HCT116 (cell line): ENCODE measurements around the gene PWWP2B. TPM values are rescaled to one million over a fixed set of nuclear protein-coding genes. Genes with fewer than 3 reads are reported as not detected.

Experiments
- ATAC-seq: fragments of 200-7000 bp; cut with Tn5 transposase; 2 replicates; pipeline ENCODE4 v1.9.1; 2020; ENCODE audit warnings: mild to moderate bottlenecking, moderate library complexity
- BruUV-seq: library from RNA; stranded (reverse); fragments of 400-500 nt; replicated peaks from 2 replicates; lab custom pipeline; 2021; lab: Mats Ljungman, UMichigan
- CTCF ChIA-PET: fragments of 300-600 bp; sonication (Branson Sonifier 250); formaldehyde crosslinking; loops from one replicate; lab custom pipeline; 2021; ENCODE audit warnings: antibody characterized with exemption; lab: Charles Lee
- POLR2A ChIA-PET: fragments of 300-600, 350-600 bp; sonication (Branson Sonifier 250); formaldehyde crosslinking; loops from one replicate; lab custom pipeline; 2021; ENCODE audit warnings: antibody characterized with exemption; lab: Charles Lee
- RAD21 ChIA-PET, 2 experiments: fragments of 300-600 bp; sonication (Branson Sonifier 250); formaldehyde crosslinking; loops; one replicate each; lab custom pipeline; 2023; ENCODE audit warnings: low total read pairs in 2 of 2; ENCODE audit not compliant: uncharacterized antibody in 2 of 2, unreplicated experiment in 2 of 2, low non-redundant PET in 1 of 2; lab: Charles Lee
- DNase-seq: peaks from one replicate; pipeline ENCODE4 v3.0.0-alpha.2; 2010; ENCODE audit warnings: low read depth, low spot score
- H2AFZ ChIP-seq: fragments of 200-600 bp; shearing (Covaris generic), sonication (generic); 2 replicates; pipeline ENCODE4 v1.6.1; 2017; ENCODE audit warnings: low read depth, mixed run types, mixed read lengths, antibody characterized with exemption, low read length; ENCODE audit not compliant: poor library complexity, severe bottlenecking
- H3K27ac ChIP-seq: 2 replicates; pipeline ENCODE4 v1.5.1; 2012; ENCODE audit warnings: low read depth, low read length
- H3K27me3 ChIP-seq: fragments of 200-600 bp; sonication (generic); 2 replicates; pipeline ENCODE4 v1.6.1; 2016; ENCODE audit warnings: mixed run types, low read length, mixed read lengths; ENCODE audit not compliant: insufficient read depth
- H3K36me3 ChIP-seq, 2 experiments: fragments of 200-500 bp in 1 of 2; fragments of 200-600 bp in 1 of 2; sonication (Bioruptor generic) in 1 of 2; sonication (generic) in 1 of 2; 2 replicates each; pipeline versions ENCODE4 v1.5.1 to v1.6.1; 2014 to 2016; ENCODE audit warnings: low read length in 2 of 2, inconsistent platforms in 1 of 2, mixed read lengths in 1 of 2, mixed run types in 1 of 2; ENCODE audit not compliant: insufficient read depth in 2 of 2, control insufficient read depth in 1 of 2
- H3K4me1 ChIP-seq, 2 experiments: fragments of 200-600 bp in 1 of 2; sonication (generic) in 1 of 2; 2 replicates each; pipeline versions ENCODE4 v1.5.1 to v1.6.1; 2012 to 2017; ENCODE audit warnings: low read length in 2 of 2, inconsistent platforms in 1 of 2, mild to moderate bottlenecking in 1 of 2, mixed read lengths in 1 of 2, mixed run types in 1 of 2, moderate library complexity in 1 of 2; ENCODE audit not compliant: insufficient read depth in 2 of 2, control insufficient read depth in 1 of 2
- H3K4me2 ChIP-seq: fragments of 200-600 bp; sonication (generic); 2 replicates; pipeline ENCODE4 v1.6.1; 2017; ENCODE audit warnings: mixed run types, low read length, mixed read lengths
- H3K4me3 ChIP-seq, 2 experiments: fragments of 200-600 bp in 1 of 2; sonication (generic) in 1 of 2; replicated peaks in 1 of 2; 2 replicates each; pipeline ENCODE4 v1.5.1; 2011 to 2016; ENCODE audit warnings: low read length in 2 of 2, control low read depth in 1 of 2, low read depth in 1 of 2, mild to moderate bottlenecking in 1 of 2, mixed read lengths in 1 of 2, mixed run types in 1 of 2
- H3K79me2 ChIP-seq: fragments of 200-600 bp; sonication (generic); 2 replicates; pipeline ENCODE4 v1.6.1; 2017; ENCODE audit warnings: mild to moderate bottlenecking, mixed run types, low read length, moderate library complexity, mixed read lengths; ENCODE audit not compliant: insufficient read depth
- H3K9ac ChIP-seq: fragments of 200-600 bp; sonication (generic); 2 replicates; pipeline ENCODE4 v1.6.1; 2016; ENCODE audit warnings: low read length, mixed read lengths
- H3K9me2 ChIP-seq: fragments of 200-600 bp; sonication (generic), shearing (Covaris generic); 2 replicates; pipeline ENCODE4 v1.6.1; 2017; ENCODE audit warnings: mixed run types, mild to moderate bottlenecking, moderate library complexity; ENCODE audit not compliant: insufficient read depth
- H3K9me3 ChIP-seq, 2 experiments: fragments of 200-500 bp in 1 of 2; fragments of 200-600 bp in 1 of 2; sonication (Bioruptor generic) in 1 of 2; sonication (generic) in 1 of 2; 2 replicates each; pipeline ENCODE4 v1.6.1; 2014 to 2017; ENCODE audit warnings: low read length in 2 of 2, mixed read lengths in 2 of 2, inconsistent platforms in 1 of 2, low read depth in 1 of 2, mild to moderate bottlenecking in 1 of 2, mixed run types in 1 of 2, moderate library complexity in 1 of 2; ENCODE audit not compliant: control insufficient read depth in 1 of 2, insufficient read depth in 1 of 2
- H4K20me1 ChIP-seq: fragments of 200-600 bp; sonication (generic), shearing (Covaris generic); 2 replicates; pipeline ENCODE4 v1.6.1; 2017; ENCODE audit warnings: mixed run types, mild to moderate bottlenecking, moderate library complexity; ENCODE audit not compliant: insufficient read depth
- CBX3 ChIP-seq: IDR thresholded peaks from 2 replicates; pipeline ENCODE4 v1.6.1; 2012; ENCODE audit warnings: low read depth
- CEBPB ChIP-seq: IDR thresholded peaks from 2 replicates; pipeline ENCODE4 v1.6.1; 2012; ENCODE audit warnings: low read depth
- EGR1 ChIP-seq: IDR thresholded peaks from 2 replicates; pipeline ENCODE4 v1.6.1; 2012; ENCODE audit warnings: low read depth
- ELF1 ChIP-seq: IDR thresholded peaks from 2 replicates; pipeline ENCODE4 v1.6.1; 2012; ENCODE audit warnings: low read depth, borderline replicate concordance
- EZH2phosphoT487 ChIP-seq: fragments of 200-600 bp; IDR thresholded peaks from 2 replicates; pipeline ENCODE4 v1.6.1; 2018; ENCODE audit warnings: antibody characterized with exemption, borderline replicate concordance
- FOSL1 ChIP-seq: IDR thresholded peaks from 2 replicates; pipeline ENCODE4 v1.6.1; 2012; ENCODE audit warnings: low read depth
- MAX ChIP-seq: IDR thresholded peaks from 2 replicates; pipeline ENCODE4 v1.6.1; 2012
- POLR2A ChIP-seq: IDR thresholded peaks from 2 replicates; pipeline ENCODE4 v1.7.0; 2011; ENCODE audit warnings: borderline replicate concordance; ENCODE audit not compliant: insufficient read depth, insufficient read length; ENCODE audit errors: extremely low read depth
- SRF ChIP-seq: IDR thresholded peaks from 2 replicates; pipeline ENCODE4 v1.6.1; 2012; ENCODE audit warnings: low read depth
- TCF7L2 ChIP-seq: IDR thresholded peaks from 2 replicates; pipeline ENCODE4 v1.7.0; 2011; ENCODE audit warnings: borderline replicate concordance, inconsistent platforms; ENCODE audit not compliant: insufficient read depth, insufficient read length; ENCODE audit errors: extremely low read depth
- ZFX ChIP-seq: fragments of 450-650 bp; IDR thresholded peaks from 2 replicates; pipeline ENCODE4 v1.6.1; 2017
- intact Hi-C: fragments of 100-400 bp; cut with micrococcal nuclease; formaldehyde crosslinking; loops from 2 replicates; pipeline ENCODE4 v1.10.0; 2022
- total RNA-seq: library from RNA; stranded (reverse); gene quantifications from one replicate; pipeline ENCODE4 v1.2.1, GENCODE V29; 2021; ENCODE audit not compliant: unreplicated experiment
- TF ChIP-seq, protein P1 (sequence below): IDR thresholded peaks from 2 replicates; pipeline ENCODE4 v1.6.1; 2012
- TF ChIP-seq, protein P2 (sequence below): IDR thresholded peaks from 2 replicates; pipeline ENCODE4 v1.6.1; 2012; ENCODE audit warnings: low read depth

The PWWP2B gene
- total RNA-seq, 1 experiment from 2014 or later: 13.9 TPM

- no peak overlapping the region for H3K27ac ChIP-seq
- no peak overlapping the region for H3K9ac ChIP-seq
- no peak overlapping the region for H3K4me3 ChIP-seq
- no peaks in the 10 kb centered on the region for H3K36me3 ChIP-seq
- no peaks in the 10 kb centered on the region for H4K20me1 ChIP-seq
- H3K27me3 ChIP-seq: no peaks in the 10 kb centered on the region
- ChIA-PET POLR2A (no interaction called here), CTCF (no interaction called here), RAD21 (no interaction called here)
- H2AFZ ChIP-seq: no peak overlapping the region
- no peaks in the 10 kb centered on the region for H3K79me2 ChIP-seq
- H3K4me1 ChIP-seq: peaks cover 8% of the 10 kb centered on the region in 2 experiments; a peak in 3 of 4 replicates
- no peaks in the 10 kb centered on the region for H3K9me2 ChIP-seq
- no TSS peak for BruUV-seq
- H3K9me3 ChIP-seq: no peaks in the 10 kb centered on the region
- DNase-seq: no peak
- H3K4me2 ChIP-seq: no peak overlapping the region
- TF ChIP-seq, protein P1, sequence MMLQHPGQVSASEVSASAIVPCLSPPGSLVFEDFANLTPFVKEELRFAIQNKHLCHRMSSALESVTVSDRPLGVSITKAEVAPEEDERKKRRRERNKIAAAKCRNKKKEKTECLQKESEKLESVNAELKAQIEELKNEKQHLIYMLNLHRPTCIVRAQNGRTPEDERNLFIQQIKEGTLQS: no peak
- TF ChIP-seq MAX (no peak), CEBPB (no peak), FOSL1 (no peak), EGR1 (no peak), EZH2phosphoT487 (no peak), ELF1 (no peak), CBX3 (no peak), TCF7L2 (no peak), SRF (no peak), POLR2A (no peak), ZFX (no peak)
- TF ChIP-seq, protein P2, sequence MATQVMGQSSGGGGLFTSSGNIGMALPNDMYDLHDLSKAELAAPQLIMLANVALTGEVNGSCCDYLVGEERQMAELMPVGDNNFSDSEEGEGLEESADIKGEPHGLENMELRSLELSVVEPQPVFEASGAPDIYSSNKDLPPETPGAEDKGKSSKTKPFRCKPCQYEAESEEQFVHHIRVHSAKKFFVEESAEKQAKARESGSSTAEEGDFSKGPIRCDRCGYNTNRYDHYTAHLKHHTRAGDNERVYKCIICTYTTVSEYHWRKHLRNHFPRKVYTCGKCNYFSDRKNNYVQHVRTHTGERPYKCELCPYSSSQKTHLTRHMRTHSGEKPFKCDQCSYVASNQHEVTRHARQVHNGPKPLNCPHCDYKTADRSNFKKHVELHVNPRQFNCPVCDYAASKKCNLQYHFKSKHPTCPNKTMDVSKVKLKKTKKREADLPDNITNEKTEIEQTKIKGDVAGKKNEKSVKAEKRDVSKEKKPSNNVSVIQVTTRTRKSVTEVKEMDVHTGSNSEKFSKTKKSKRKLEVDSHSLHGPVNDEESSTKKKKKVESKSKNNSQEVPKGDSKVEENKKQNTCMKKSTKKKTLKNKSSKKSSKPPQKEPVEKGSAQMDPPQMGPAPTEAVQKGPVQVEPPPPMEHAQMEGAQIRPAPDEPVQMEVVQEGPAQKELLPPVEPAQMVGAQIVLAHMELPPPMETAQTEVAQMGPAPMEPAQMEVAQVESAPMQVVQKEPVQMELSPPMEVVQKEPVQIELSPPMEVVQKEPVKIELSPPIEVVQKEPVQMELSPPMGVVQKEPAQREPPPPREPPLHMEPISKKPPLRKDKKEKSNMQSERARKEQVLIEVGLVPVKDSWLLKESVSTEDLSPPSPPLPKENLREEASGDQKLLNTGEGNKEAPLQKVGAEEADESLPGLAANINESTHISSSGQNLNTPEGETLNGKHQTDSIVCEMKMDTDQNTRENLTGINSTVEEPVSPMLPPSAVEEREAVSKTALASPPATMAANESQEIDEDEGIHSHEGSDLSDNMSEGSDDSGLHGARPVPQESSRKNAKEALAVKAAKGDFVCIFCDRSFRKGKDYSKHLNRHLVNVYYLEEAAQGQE: no peak
- TF ChIP-seq, all 23 proteins: peak for 0
- no peak for ATAC-seq
- intact Hi-C loops: loop anchor here (2.0 to 5.0 kb wide), 2 partner anchors 81 to 121 kb away; partner anchors contain the start of gene INPP5A
These were observed 59.2 kb downstream of the PWWP2B start for GRCh38 chr10:132455986-132456847.
